Activated naive CD4-positive, alpha-beta T cell treated with anti-CD3 and anti-CD28 coated beads for 36 hours (primary cell): Measurements from ENCODE around the gene PDIA5. TPM values are rescaled to one million over a fixed set of nuclear protein-coding genes. Genes with fewer than 3 reads are reported as not detected.

Source experiments
- CTCF ChIA-PET: fragments of 350-600 bp; sonication (Branson Sonifier 250); formaldehyde crosslinking; loops from one replicate; lab custom pipeline; 2021; ENCODE audit warnings: antibody characterized with exemption; lab: Charles Lee
- DNase-seq: peaks from one replicate; pipeline ENCODE4 v3.0.0-alpha.2; 2020
- H3K27ac Mint-ChIP-seq: one replicate; pipeline ENCODE4 v1.8.0; 2021; ENCODE audit warnings: mild to moderate bottlenecking, mixed read lengths
- H3K27me3 Mint-ChIP-seq: one replicate; pipeline ENCODE4 v1.8.0; 2021; ENCODE audit warnings: low read depth, mixed read lengths
- H3K36me3 Mint-ChIP-seq: one replicate; pipeline ENCODE4 v1.8.0; 2021; ENCODE audit warnings: low read depth, mixed read lengths
- H3K4me1 Mint-ChIP-seq: one replicate; pipeline ENCODE4 v1.8.0; 2021; ENCODE audit warnings: low read depth, mixed read lengths
- H3K4me3 Mint-ChIP-seq: one replicate; pipeline ENCODE4 v1.8.0; 2021; ENCODE audit warnings: mild to moderate bottlenecking, moderate library complexity, mixed read lengths
- H3K9me3 Mint-ChIP-seq: one replicate; pipeline ENCODE4 v1.8.0; 2021; ENCODE audit warnings: mixed read lengths
- intact Hi-C: fragments of 100-400 bp; cut with micrococcal nuclease; formaldehyde crosslinking; loops from one replicate; pipeline ENCODE4 v1.15.1; 2023
- total RNA-seq, 2 experiments: library from RNA; stranded (reverse); gene quantifications; one replicate each; pipeline ENCODE4 v1.2.3, GENCODE V29; 2021

PDIA5 gene
- total RNA-seq, 2 experiments from 2014 or later: 20.7 to 21.2 TPM

DNA sequence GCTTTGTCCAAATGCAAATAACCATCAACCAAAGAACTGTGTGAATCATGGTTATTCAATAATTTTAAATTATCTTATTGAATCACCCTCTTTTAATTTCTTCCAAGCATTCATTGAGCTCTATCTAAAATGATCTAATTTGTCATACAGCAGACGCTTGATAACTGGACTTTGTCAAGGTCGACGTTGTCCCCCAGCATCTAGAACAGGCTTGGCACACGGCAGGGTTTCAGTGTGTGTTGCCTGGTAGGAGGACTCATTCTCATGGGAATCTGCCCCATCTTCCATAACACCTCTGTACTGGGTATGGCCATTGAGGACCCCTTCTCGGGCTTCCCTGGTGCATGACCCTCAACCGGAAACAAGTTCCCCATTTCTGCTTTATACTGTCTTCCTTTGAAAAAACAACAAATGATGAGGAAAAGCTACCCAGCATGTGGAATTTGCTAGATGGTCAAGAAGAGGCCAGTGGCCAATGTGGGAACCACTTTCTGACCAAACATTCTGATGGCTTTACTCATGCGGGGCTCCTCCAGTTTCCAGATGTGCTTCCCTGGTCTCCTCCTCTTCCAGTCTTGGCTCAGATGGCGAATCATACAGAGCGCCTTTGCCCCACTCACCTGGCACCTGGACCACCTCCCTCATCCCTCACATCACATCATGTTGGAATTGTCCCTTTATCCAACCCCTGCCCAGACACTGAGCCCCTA lies 93.3 kb downstream of the PDIA5 start:
- Mint-ChIP-seq H3K4me1 (no peaks in the 10 kb centered on the region), H3K27me3 (no peaks in the 10 kb centered on the region), H3K27ac (no peak overlapping the region), H3K36me3 (peaks cover 58% of the 10 kb centered on the region), H3K4me3 (no peak overlapping the region), H3K9me3 (peaks cover 3% of the 10 kb centered on the region)
- CTCF ChIA-PET: interaction anchor here (0.9 kb wide), 2 partner anchors 12 to 70 kb away, joined by 3 read pairs; no protein-coding TSS in a partner anchor
- intact Hi-C loops: no loop called here
- DNase-seq: no peak

DNA sequence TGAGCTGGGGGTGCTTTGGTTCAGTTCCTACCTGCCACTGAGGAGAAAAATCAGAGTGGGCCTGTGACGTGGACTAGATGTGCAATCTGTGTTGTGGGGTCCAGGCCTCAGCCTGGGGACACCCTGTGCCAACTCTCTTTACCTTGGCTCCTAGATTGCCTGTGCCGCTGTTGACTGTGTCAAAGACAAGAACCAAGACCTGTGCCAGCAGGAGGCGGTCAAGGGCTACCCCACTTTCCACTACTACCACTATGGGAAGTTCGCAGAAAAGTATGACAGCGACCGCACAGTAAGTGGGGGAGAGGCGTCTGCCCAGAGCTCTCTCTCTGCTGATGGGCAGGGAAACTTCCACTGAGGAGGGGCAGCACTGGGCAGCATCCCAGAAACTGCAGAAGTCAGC lies 94.3 kb downstream of the PDIA5 start:
- intact Hi-C loops: no loop called here
- H3K27me3 Mint-ChIP-seq: no peaks in the 10 kb centered on the region
- H3K27ac Mint-ChIP-seq: no peak overlapping the region
- H3K36me3 Mint-ChIP-seq: peaks cover 66% of the 10 kb centered on the region
- H3K9me3 Mint-ChIP-seq: peaks cover 3% of the 10 kb centered on the region
- no peak for DNase-seq
- CTCF ChIA-PET: interaction anchor here (0.9 kb wide), 1 partner anchor 14 kb away, joined by 3 read pairs; no protein-coding TSS in a partner anchor
- no peak overlapping the region for H3K4me3 Mint-ChIP-seq
- no peaks in the 10 kb centered on the region for H3K4me1 Mint-ChIP-seq

DNA sequence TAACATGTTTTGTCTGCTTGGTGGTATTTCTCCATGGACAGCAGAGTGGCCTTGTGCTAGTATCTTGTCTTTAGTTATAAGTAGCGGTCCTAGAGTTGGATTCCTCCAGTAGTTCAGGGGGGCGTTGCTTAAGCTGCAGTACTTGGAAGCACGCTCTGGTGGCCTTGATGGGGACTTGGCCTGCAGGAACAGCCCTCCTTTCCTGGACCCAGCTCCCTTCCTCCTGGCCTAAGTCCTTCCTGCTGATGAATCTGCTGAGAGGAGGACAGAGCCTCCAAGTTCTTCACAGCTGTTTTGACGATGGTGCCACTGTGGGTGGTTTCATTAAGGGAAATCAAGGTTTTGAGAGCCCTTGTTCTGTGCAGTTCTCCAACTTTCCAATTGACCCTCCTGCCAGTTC lies 96.3 kb downstream of the PDIA5 start:
- Mint-ChIP-seq H3K27me3 (no peaks in the 10 kb centered on the region), H3K27ac (no peak overlapping the region), H3K9me3 (peaks cover 3% of the 10 kb centered on the region), H3K4me3 (no peak overlapping the region), H3K36me3 (peaks cover 77% of the 10 kb centered on the region), H3K4me1 (no peaks in the 10 kb centered on the region)
- DNase-seq: no peak
- CTCF ChIA-PET: no interaction called here
- intact Hi-C loops: no loop called here

DNA sequence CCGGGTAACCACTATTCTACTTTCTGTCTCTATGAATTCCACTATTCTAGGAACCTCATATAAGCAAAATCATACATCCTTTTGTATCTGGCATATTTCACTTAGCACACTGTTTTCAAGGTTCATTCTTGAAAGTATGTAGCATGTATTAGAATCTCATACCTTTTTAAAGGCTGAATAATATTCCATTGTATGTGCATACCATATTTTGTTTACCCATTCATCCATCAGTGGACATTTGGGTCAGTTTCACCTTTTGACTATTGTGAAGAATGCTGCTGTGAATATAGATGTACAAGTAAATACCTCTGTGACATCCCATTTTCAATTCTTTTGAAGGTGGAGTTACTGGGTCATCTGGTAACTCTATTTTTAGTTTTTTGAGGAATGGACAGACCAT lies 98.3 kb downstream of the PDIA5 start:
- no peak overlapping the region for H3K27ac Mint-ChIP-seq
- no peak overlapping the region for H3K4me3 Mint-ChIP-seq
- DNase-seq: no peak
- peaks cover 3% of the 10 kb centered on the region for H3K9me3 Mint-ChIP-seq
- no peaks in the 10 kb centered on the region for H3K4me1 Mint-ChIP-seq
- CTCF ChIA-PET: no interaction called here
- no peaks in the 10 kb centered on the region for H3K27me3 Mint-ChIP-seq
- intact Hi-C loops: no loop called here
- peaks cover 69% of the 10 kb centered on the region for H3K36me3 Mint-ChIP-seq

DNA sequence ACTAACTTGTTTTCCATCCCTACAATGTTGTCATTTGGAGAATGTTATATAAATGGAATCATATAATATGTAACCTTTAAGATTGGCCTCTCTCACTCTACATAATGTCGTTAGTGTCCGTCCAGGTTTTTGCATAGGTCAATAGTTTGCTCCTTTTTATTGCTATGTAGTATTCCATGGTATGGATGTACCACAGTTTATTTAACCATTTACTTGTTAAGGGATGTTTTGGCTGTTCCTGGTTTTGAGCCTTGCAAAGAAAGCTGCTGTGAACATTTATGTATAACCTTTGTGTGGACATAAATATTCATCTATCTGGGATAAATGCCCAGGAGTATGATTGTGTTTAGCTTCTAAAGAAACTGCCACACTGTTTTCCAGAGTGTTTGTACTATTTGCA lies 100.9 kb downstream of the PDIA5 start:
- peaks cover 55% of the 10 kb centered on the region for H3K36me3 Mint-ChIP-seq
- intact Hi-C loops: no loop called here
- H3K27me3 Mint-ChIP-seq: no peaks in the 10 kb centered on the region
- H3K9me3 Mint-ChIP-seq: peaks cover 3% of the 10 kb centered on the region
- CTCF ChIA-PET: no interaction called here
- no peaks in the 10 kb centered on the region for H3K4me1 Mint-ChIP-seq
- no peak for DNase-seq
- H3K4me3 Mint-ChIP-seq: no peak overlapping the region
- H3K27ac Mint-ChIP-seq: no peak overlapping the region

DNA sequence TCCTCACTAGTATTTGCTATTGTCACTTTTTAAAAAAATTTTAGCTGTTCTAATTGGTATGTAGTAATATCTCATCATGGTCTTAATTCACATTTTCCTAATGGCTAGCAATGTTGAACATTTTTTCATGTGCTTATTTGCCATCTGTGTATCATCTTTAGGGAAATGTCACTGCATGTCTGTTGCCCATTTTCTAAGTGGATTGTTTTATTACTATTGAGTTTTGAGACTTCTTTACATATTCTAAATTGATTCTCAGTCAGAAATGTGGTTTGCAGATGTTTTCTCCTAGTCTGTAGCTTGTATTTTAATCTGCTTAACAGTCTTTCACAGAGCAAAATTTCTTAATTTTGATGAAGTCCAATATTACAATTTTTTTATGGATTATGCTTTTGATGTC lies 101.3 kb downstream of the PDIA5 start:
- DNase-seq: no peak
- CTCF ChIA-PET: no interaction called here
- Mint-ChIP-seq H3K4me3 (no peak overlapping the region), H3K4me1 (no peaks in the 10 kb centered on the region), H3K27me3 (no peaks in the 10 kb centered on the region), H3K36me3 (peaks cover 51% of the 10 kb centered on the region), H3K9me3 (peaks cover 3% of the 10 kb centered on the region), H3K27ac (no peak overlapping the region)
- intact Hi-C loops: no loop called here

DNA sequence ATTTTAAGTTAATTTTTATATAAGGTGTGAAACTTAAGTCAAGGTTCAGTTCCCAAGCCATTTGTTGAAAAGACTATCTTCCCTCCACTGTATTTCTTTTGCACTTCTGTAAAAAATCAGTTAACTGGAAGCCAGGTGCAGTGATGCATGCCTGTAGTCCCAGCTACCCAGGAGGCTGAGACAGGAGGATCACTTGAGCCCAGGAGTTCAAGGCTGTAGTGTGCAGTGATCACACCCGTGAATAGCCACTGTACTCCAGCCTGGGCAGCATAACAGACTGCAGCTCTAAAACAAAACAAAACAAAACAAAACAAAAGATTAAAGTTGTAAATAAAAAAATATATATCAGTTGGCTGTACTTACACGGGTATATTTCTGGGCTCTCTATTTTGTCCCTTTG lies 101.8 kb downstream of the PDIA5 start:
- peaks cover 3% of the 10 kb centered on the region for H3K9me3 Mint-ChIP-seq
- H3K4me1 Mint-ChIP-seq: no peaks in the 10 kb centered on the region
- DNase-seq: no peak
- CTCF ChIA-PET: no interaction called here
- peaks cover 46% of the 10 kb centered on the region for H3K36me3 Mint-ChIP-seq
- H3K27me3 Mint-ChIP-seq: no peaks in the 10 kb centered on the region
- H3K27ac Mint-ChIP-seq: no peak overlapping the region
- no peak overlapping the region for H3K4me3 Mint-ChIP-seq
- intact Hi-C loops: no loop called here

DNA sequence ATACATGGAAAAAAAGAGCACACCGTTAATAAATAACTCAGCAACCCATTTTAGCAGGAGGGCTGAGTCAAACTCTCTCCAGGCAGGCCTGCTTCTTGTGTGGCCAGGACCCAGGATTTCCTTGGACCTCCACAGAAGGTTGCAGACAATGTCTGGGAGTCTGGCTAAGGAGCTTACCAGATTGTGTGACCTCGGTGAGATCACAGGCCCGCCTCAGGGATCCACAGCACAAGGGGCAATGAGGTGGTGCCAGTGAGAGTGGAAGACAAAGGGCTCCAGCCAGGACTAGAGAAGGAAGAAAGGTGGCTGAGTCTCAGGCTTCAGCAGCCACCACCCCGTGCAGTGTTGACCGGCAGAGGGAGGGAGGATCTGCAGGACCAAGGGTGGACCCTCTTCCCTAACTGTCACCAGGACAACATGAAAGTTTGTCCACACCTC lies 102.7 kb downstream of the PDIA5 start:
- Mint-ChIP-seq H3K9me3 (peaks cover 3% of the 10 kb centered on the region), H3K36me3 (peaks cover 39% of the 10 kb centered on the region), H3K4me3 (no peak overlapping the region), H3K27ac (no peak overlapping the region), H3K4me1 (no peaks in the 10 kb centered on the region), H3K27me3 (no peaks in the 10 kb centered on the region)
- intact Hi-C loops: no loop called here
- CTCF ChIA-PET: no interaction called here
- DNase-seq: no peak

DNA sequence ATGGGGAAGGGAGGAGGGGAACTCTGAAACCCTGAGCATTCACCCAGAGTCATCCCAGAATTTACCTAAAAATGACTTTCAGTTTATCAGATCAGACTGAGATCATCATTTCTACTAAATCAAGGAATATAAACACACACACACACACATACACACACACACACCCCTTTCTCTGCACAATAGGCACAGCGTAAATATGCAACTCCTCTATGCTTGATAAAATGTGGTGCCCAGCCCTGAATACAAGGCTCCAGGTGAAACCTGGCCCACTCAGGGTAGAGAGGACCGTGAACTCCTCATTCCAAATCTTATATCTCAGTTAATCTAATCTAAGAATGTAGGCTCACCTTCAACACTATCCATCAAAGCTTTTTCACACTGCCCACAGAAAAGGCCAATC lies 103.1 kb downstream of the PDIA5 start:
- Mint-ChIP-seq H3K27ac (no peak overlapping the region), H3K27me3 (no peaks in the 10 kb centered on the region), H3K4me3 (no peak overlapping the region), H3K9me3 (peaks cover under 1% of the 10 kb centered on the region), H3K4me1 (no peaks in the 10 kb centered on the region), H3K36me3 (peaks cover 35% of the 10 kb centered on the region)
- CTCF ChIA-PET: no interaction called here
- DNase-seq: no peak
- intact Hi-C loops: no loop called here

DNA sequence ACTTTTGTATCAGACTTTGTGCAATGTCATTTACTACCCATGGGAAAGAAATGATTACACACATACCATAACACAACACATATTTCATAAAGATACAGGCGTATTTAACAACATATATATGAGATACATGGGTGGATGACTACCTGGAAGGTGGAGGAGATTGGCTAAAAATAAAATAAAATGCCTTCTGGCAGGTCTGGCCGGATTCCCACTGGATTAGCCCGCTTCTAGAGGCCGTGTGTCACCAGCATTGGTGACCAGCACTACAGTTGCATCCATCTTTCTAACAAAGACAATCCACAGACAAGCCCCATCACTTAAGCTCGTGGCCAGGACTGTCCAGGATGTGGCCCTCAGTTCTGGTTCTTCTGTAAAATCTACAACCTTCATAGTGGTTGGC lies 114.0 kb downstream of the PDIA5 start:
- CTCF ChIA-PET: interaction anchor here (0.5 to 0.9 kb wide), 2 partner anchors 14 to 149 kb away, joined by 3 to 4 read pairs; no protein-coding TSS in a partner anchor
- peaks cover 9% of the 10 kb centered on the region for H3K9me3 Mint-ChIP-seq
- no peak overlapping the region for H3K27ac Mint-ChIP-seq
- H3K4me3 Mint-ChIP-seq: no peak overlapping the region
- intact Hi-C loops: no loop called here
- H3K27me3 Mint-ChIP-seq: no peaks in the 10 kb centered on the region
- H3K4me1 Mint-ChIP-seq: no peaks in the 10 kb centered on the region
- H3K36me3 Mint-ChIP-seq: peaks cover 10% of the 10 kb centered on the region
- DNase-seq: no peak

DNA sequence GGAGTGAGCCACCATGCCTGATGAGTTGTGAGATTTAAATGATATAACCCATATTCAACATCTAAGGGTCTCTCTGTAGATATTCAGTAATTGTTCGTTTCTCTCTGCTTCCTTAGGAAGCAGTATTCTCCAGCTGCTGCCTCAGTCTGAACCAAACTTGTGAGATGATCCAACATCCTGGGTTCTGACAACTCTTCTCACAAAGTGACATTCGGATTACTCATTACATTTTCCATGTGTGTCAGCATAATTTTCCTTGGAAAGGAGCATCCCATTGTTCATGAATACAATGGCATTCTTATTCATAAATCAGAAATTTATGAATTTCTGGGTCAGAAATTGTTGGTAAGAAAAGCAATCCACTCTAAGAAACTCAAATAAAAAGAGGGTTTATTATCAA lies 119.9 kb downstream of the PDIA5 start:
- peaks cover 3% of the 10 kb centered on the region for H3K36me3 Mint-ChIP-seq
- H3K27me3 Mint-ChIP-seq: no peaks in the 10 kb centered on the region
- CTCF ChIA-PET: interaction anchor here (0.7 kb wide), 1 partner anchor 42 kb away, joined by 4 read pairs; no protein-coding TSS in a partner anchor
- no peak overlapping the region for H3K27ac Mint-ChIP-seq
- peaks cover 6% of the 10 kb centered on the region for H3K9me3 Mint-ChIP-seq
- DNase-seq: no peak
- intact Hi-C loops: no loop called here
- H3K4me3 Mint-ChIP-seq: no peak overlapping the region
- H3K4me1 Mint-ChIP-seq: no peaks in the 10 kb centered on the region

DNA sequence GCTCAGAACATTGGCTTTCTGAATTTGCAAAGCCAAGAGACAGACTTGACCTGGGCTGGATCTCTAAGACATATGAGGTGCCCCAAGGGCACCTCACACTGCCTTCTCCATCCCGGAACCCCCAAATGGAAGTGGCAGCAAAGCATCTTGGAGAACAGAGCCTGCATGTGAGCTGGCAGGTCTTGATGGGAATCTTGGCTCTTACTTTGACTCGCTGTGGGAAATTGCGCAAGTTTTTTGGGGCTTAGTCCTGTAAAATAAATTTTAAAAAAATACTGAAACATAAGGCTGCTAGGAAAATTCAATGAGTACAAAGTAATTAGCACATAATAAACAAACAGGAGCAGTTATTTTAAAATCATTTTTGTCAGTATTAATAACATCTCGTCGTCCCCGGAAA lies 121.2 kb downstream of the PDIA5 start:
- H3K4me1 Mint-ChIP-seq: no peaks in the 10 kb centered on the region
- H3K9me3 Mint-ChIP-seq: no peaks in the 10 kb centered on the region
- CTCF ChIA-PET: no interaction called here
- no peak overlapping the region for H3K27ac Mint-ChIP-seq
- no peaks in the 10 kb centered on the region for H3K36me3 Mint-ChIP-seq
- no peak overlapping the region for H3K4me3 Mint-ChIP-seq
- no peaks in the 10 kb centered on the region for H3K27me3 Mint-ChIP-seq
- no peak for DNase-seq
- intact Hi-C loops: no loop called here

DNA sequence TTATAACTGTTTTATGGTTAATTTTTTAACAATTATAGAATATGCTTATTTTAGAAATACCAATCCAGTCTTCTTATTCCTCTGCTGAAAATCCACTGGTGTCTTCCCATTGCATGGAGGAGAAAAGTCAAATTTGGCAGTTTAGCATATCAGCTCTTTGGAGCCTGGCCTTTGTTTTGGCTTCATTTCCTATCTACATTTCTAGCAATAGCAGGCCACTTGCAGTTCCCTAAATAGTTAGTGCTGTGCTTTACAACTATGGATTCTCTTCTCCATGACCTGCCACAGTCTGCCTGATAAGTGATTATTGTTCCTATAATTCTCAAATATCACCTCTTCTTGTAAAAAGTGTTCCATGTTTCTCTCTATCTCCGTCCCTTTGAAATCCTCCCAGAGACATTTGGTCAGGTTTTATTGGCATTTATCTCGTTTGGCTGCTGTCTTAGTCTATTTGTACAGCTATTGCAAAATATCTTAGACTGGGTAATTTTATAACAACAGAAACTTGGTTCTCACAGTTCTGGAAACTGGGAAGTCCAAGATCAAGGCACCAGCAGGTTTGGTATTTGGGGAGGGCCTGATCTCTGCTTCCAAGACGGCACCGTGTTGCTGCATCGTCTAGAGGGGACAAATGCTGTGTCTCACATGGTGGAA lies 126.8 kb downstream of the PDIA5 start:
- Mint-ChIP-seq H3K27me3 (peaks cover 2% of the 10 kb centered on the region), H3K4me1 (no peaks in the 10 kb centered on the region), H3K9me3 (no peaks in the 10 kb centered on the region), H3K4me3 (no peak overlapping the region), H3K27ac (no peak overlapping the region), H3K36me3 (peaks cover 7% of the 10 kb centered on the region)
- DNase-seq: no peak
- intact Hi-C loops: no loop called here
- CTCF ChIA-PET: interaction anchor here (0.6 kb wide), 1 partner anchor 70 kb away, joined by 3 read pairs; no protein-coding TSS in a partner anchor
